ENCODE data around the gene PCGF3.
A peak's percentile ranks its signal among the peaks of the same experiment; 100 is the strongest.

PCGF3 gene

GRCh38 chr4:722851-723360, 17.3 kb downstream of the PCGF3 start:
- no peak for DNase-seq
- H3K4me3 Mint-ChIP-seq: no peak overlapping the region
- TF ChIP-seq CTCF (IDR thresholded peaks at IDR 0.05): no peak
- peaks cover 65% of the 10 kb centered on the region for H3K36me3 Mint-ChIP-seq (ENCODE audit: low read depth)
- H3K4me1 Mint-ChIP-seq: peaks cover 30% of the 10 kb centered on the region
- no peaks in the 10 kb centered on the region for H3K9me3 Mint-ChIP-seq
- peak overlapping the region; percentile 83 for H3K27ac Mint-ChIP-seq
- no peaks in the 10 kb centered on the region for H3K27me3 Mint-ChIP-seq (ENCODE audit: low read depth, poor library complexity)

- H3K4me3 Mint-ChIP-seq: no peak overlapping the region
Measured at GRCh38 chr4:723751-724530, 18.3 kb downstream of the PCGF3 start.

GRCh38 chr4:725391-726234, 20.0 kb downstream of the PCGF3 start:
- no peak for DNase-seq
- H3K36me3 Mint-ChIP-seq (ENCODE audit: low read depth): peaks cover 68% of the 10 kb centered on the region
- no peaks in the 10 kb centered on the region for H3K27me3 Mint-ChIP-seq (ENCODE audit: low read depth, poor library complexity)
- peak overlapping the region; percentile 85 for H3K27ac Mint-ChIP-seq
- H3K4me1 Mint-ChIP-seq: peaks cover 24% of the 10 kb centered on the region
- no peaks in the 10 kb centered on the region for H3K9me3 Mint-ChIP-seq
- no peak overlapping the region for H3K4me3 Mint-ChIP-seq
- no peak for TF ChIP-seq CTCF (IDR thresholded peaks at IDR 0.05)

More at GRCh38 chr4:723751-724530, 18.3 kb downstream of the PCGF3 start:
- H3K27ac Mint-ChIP-seq: no peak overlapping the region
- H3K27me3 Mint-ChIP-seq (ENCODE audit: low read depth, poor library complexity): no peaks in the 10 kb centered on the region
- H3K4me1 Mint-ChIP-seq: peaks cover 24% of the 10 kb centered on the region
- DNase-seq: no peak
- no peaks in the 10 kb centered on the region for H3K9me3 Mint-ChIP-seq
- H3K36me3 Mint-ChIP-seq (ENCODE audit: low read depth): peaks cover 71% of the 10 kb centered on the region
- TF ChIP-seq CTCF (IDR thresholded peaks at IDR 0.05): no peak

GRCh38 chr4:726235-726787, 20.7 kb downstream of the PCGF3 start:
- no peak for DNase-seq
- peaks cover 65% of the 10 kb centered on the region for H3K36me3 Mint-ChIP-seq (ENCODE audit: low read depth)
- H3K27me3 Mint-ChIP-seq (ENCODE audit: low read depth, poor library complexity): no peaks in the 10 kb centered on the region
- no peak overlapping the region for H3K4me3 Mint-ChIP-seq
- no peaks in the 10 kb centered on the region for H3K9me3 Mint-ChIP-seq
- peaks cover 24% of the 10 kb centered on the region for H3K4me1 Mint-ChIP-seq
- H3K27ac Mint-ChIP-seq: peak overlapping the region; percentile 96
- no peak for TF ChIP-seq CTCF (IDR thresholded peaks at IDR 0.05)

- Mint-ChIP-seq H3K4me3 (no peak overlapping the region), H3K27ac (peak overlapping the region; percentile 96), H3K36me3 (ENCODE audit: low read depth) (peaks cover 60% of the 10 kb centered on the region), H3K27me3 (ENCODE audit: low read depth, poor library complexity) (no peaks in the 10 kb centered on the region), H3K9me3 (no peaks in the 10 kb centered on the region), H3K4me1 (peaks cover 24% of the 10 kb centered on the region)
- DNase-seq: no peak
- TF ChIP-seq CTCF (IDR thresholded peaks at IDR 0.05): no peak
Measured at GRCh38 chr4:726838-727237, 21.2 kb downstream of the PCGF3 start.

Data from nephron progenitor cell (in vitro differentiated cells).